ENCODE data around the gene ZC3H12D.

ZC3H12D gene

DNA sequence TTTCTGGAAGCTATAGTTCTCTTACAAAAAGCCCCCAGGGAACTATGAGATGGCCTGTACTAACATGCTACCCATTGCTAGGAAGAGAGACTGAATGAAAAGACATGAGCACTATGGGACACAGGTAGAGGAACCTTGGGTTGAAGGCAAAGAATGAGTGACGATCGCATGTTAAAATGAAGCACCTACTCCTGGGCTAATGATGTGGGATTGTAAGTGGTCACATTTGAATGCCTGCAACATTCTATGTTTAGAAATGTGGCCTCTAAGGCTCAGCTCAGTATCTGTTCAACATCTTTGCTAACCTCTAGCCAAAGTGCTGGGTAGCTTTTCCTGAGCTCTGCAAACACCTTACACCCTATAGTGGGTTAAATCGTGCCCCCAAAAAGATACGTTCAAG lies 5.2 kb upstream of the ZC3H12D start:
- TF ChIP-seq, protein P1, sequence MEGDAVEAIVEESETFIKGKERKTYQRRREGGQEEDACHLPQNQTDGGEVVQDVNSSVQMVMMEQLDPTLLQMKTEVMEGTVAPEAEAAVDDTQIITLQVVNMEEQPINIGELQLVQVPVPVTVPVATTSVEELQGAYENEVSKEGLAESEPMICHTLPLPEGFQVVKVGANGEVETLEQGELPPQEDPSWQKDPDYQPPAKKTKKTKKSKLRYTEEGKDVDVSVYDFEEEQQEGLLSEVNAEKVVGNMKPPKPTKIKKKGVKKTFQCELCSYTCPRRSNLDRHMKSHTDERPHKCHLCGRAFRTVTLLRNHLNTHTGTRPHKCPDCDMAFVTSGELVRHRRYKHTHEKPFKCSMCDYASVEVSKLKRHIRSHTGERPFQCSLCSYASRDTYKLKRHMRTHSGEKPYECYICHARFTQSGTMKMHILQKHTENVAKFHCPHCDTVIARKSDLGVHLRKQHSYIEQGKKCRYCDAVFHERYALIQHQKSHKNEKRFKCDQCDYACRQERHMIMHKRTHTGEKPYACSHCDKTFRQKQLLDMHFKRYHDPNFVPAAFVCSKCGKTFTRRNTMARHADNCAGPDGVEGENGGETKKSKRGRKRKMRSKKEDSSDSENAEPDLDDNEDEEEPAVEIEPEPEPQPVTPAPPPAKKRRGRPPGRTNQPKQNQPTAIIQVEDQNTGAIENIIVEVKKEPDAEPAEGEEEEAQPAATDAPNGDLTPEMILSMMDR (conservative IDR thresholded peaks at IDR 0.05; ENCODE audit: low read depth, low read length) = no peak
- no peak overlapping the region for H3K4me2 ChIP-seq

DNA sequence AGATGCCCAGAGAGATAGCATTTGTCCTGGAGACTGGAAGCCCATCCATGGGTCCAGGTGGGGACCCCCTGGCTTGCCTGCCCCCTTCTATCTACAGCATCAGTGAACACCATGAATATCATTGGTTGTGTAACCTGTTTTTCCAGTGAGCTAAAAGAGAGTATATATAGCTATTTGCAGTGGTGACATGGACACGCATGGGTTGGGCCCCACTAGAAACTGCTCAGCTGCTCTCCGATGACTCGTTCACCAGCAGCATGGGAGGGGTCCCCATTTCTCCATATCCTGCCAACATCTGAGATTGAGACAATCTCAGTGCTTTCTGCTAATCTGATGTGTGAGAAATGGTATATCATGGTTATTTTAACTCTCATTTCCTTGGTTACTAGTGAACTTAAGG lies 4.0 kb upstream of the ZC3H12D start:
- H2AFZ ChIP-seq (ENCODE audit: low read depth) = no peak overlapping the region
- TF ChIP-seq, protein P1 (conservative IDR thresholded peaks at IDR 0.05; ENCODE audit: low read depth, low read length) = no peak
- H3K79me2 ChIP-seq (ENCODE audit: insufficient read depth, low read depth) = no peaks in the 10 kb centered on the region
- H3K36me3 ChIP-seq (ENCODE audit: insufficient read depth) = no peaks in the 10 kb centered on the region
- H3K27ac ChIP-seq = no peak overlapping the region
- no peak overlapping the region for H3K9ac ChIP-seq
- H3K4me1 ChIP-seq (ENCODE audit: low read depth, poor library complexity, severe bottlenecking) = no peaks in the 10 kb centered on the region
- H4K20me1 ChIP-seq (ENCODE audit: insufficient read depth) = no peaks in the 10 kb centered on the region
- no peak overlapping the region for H3K4me2 ChIP-seq
- no peak overlapping the region for H3K4me3 ChIP-seq (IDR thresholded peaks at IDR 0.05; ENCODE audit: insufficient read depth, low read depth, low read length)
- H3K27me3 ChIP-seq (ENCODE audit: insufficient read depth, low read depth) = no peaks in the 10 kb centered on the region

More for the DNA sequence above, 5.2 kb upstream of the ZC3H12D start:
- Histone ChIP-seq H3K4me3 (IDR thresholded peaks at IDR 0.05; ENCODE audit: insufficient read depth, low read depth, low read length) (no peak overlapping the region), H4K20me1 (ENCODE audit: insufficient read depth) (no peaks in the 10 kb centered on the region), H3K4me1 (ENCODE audit: low read depth, poor library complexity, severe bottlenecking) (no peaks in the 10 kb centered on the region), H3K9ac (no peak overlapping the region), H3K27ac (no peak overlapping the region), H3K79me2 (ENCODE audit: insufficient read depth, low read depth) (no peaks in the 10 kb centered on the region), H3K27me3 (ENCODE audit: insufficient read depth, low read depth) (no peaks in the 10 kb centered on the region), H2AFZ (ENCODE audit: low read depth) (no peak overlapping the region), H3K36me3 (ENCODE audit: insufficient read depth) (no peaks in the 10 kb centered on the region)

DNA sequence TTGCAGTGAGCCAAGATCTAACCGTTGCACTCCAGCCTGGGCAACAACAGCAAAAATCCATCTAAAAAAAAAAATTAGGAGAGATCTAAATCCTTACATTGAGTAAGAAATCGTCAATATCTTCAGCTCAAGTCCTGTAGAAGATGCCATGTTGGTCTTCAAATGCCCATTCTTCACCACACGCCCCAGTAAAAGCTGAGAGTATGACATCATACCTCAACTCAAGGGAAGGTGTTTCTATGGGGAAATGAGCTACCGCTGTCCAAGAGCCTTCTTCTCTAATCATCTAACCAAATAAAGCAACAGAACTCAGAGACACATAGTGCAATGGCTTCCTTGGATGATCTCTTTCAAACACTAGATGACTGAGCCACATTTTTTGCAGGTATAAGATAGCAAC lies 2.5 kb upstream of the ZC3H12D start:
- TF ChIP-seq, protein P1 (conservative IDR thresholded peaks at IDR 0.05; ENCODE audit: low read depth, low read length) = no peak
- H3K4me3 ChIP-seq (IDR thresholded peaks at IDR 0.05; ENCODE audit: insufficient read depth, low read depth, low read length) = no peak overlapping the region
- H2AFZ ChIP-seq (ENCODE audit: low read depth) = no peak overlapping the region
- no peaks in the 10 kb centered on the region for H3K79me2 ChIP-seq (ENCODE audit: insufficient read depth, low read depth)
- no peak overlapping the region for H3K4me2 ChIP-seq
- H3K36me3 ChIP-seq (ENCODE audit: insufficient read depth) = no peaks in the 10 kb centered on the region
- no peaks in the 10 kb centered on the region for H3K4me1 ChIP-seq (ENCODE audit: low read depth, poor library complexity, severe bottlenecking)
- no peak overlapping the region for H3K27ac ChIP-seq
- no peak overlapping the region for H3K9ac ChIP-seq
- H3K27me3 ChIP-seq (ENCODE audit: insufficient read depth, low read depth) = no peaks in the 10 kb centered on the region
- H4K20me1 ChIP-seq (ENCODE audit: insufficient read depth) = no peaks in the 10 kb centered on the region

DNA sequence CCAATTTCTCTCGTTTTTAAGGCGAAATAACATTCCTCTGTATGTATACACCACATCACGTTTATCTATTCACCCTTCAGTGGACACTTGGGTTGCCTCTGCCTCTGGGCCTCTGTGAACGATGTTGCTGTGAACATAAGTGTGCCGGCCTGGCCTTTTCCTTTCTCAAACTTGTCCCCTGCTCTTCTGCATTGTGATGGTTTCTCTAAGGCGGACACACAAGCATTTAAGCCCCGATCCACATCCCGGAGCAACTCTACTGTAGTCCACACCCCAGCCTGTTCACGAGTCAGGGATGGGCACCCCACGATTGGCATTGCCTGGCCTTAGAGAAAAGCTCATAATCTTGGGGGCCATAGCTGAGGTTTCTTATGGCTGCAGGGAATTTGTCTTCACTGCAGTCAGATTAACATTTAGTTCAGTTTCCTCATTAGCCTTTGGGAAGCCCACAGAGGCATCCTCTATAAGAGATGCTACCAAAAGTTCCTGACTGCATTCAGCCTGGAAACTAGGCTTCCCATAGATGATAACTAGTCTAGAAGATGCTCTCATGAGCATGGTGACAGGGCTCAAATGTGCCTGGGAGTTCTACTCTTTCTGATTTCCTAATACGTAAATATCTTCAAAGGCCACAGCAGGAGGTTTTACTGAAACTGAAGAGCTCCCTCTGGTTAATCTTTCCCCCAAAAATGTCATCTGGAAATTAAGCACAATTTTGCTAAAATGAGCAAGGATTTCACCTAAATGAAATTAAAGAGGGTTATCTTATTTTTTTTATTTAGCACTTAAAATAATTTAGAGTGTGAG lies 762 bp downstream of the ZC3H12D start:
- Histone ChIP-seq H3K9ac (no peak overlapping the region), H3K79me2 (ENCODE audit: insufficient read depth, low read depth) (no peaks in the 10 kb centered on the region), H4K20me1 (ENCODE audit: insufficient read depth) (no peaks in the 10 kb centered on the region), H3K36me3 (ENCODE audit: insufficient read depth) (no peaks in the 10 kb centered on the region), H3K27ac (no peak overlapping the region), H3K27me3 (ENCODE audit: insufficient read depth, low read depth) (0 out of 2 replicates have a peak, but pooled peaks cover 2% of the 10 kb centered on the region), H3K4me2 (no peak overlapping the region), H3K4me1 (ENCODE audit: low read depth, poor library complexity, severe bottlenecking) (no peaks in the 10 kb centered on the region), H2AFZ (ENCODE audit: low read depth) (no peak overlapping the region), H3K4me3 (IDR thresholded peaks at IDR 0.05; ENCODE audit: insufficient read depth, low read depth, low read length) (no peak overlapping the region)
- TF ChIP-seq, protein P1 (conservative IDR thresholded peaks at IDR 0.05; ENCODE audit: low read depth, low read length) = no peak

All from KMS-11 (cell line).